ENCODE measurements around the gene MTAP.

MTAP gene

GRCh38 chr9:21802418-21803000 is at the start of gene MTAP:
MTAP (plus strand) TSS chr9:21802636; CDS start chr9:21802749, 113 bp downstream.
- peak; percentile 1 to 46 for DNase-seq (ENCODE audit: low read depth in 2 of 2)

GRCh38 chr9:21753523-21753922 is 48.9 kb upstream of the MTAP start:
- DNase-seq (ENCODE audit: low read depth in 2 of 2) = no peak

- DNase-seq (ENCODE audit: low read depth in 2 of 2) = no peak
These were observed 47.7 kb upstream of the MTAP start for GRCh38 chr9:21754741-21755140.

GRCh38 chr9:21758540-21758939 is 43.9 kb upstream of the MTAP start:
- no peak for DNase-seq (ENCODE audit: low read depth in 2 of 2)

- no peak for DNase-seq (ENCODE audit: low read depth in 2 of 2)
These were observed 41.0 kb upstream of the MTAP start for GRCh38 chr9:21761309-21761901.

- no peak for DNase-seq (ENCODE audit: low read depth in 2 of 2)
These were observed 40.4 kb upstream of the MTAP start for GRCh38 chr9:21762064-21762463.

- no peak for DNase-seq (ENCODE audit: low read depth in 2 of 2)
These were observed 37.6 kb upstream of the MTAP start for GRCh38 chr9:21764846-21765245.

GRCh38 chr9:21766096-21766495 is 36.3 kb upstream of the MTAP start:
- DNase-seq (ENCODE audit: low read depth in 2 of 2) = no peak

GRCh38 chr9:21770871-21771560 is 31.4 kb upstream of the MTAP start:
- DNase-seq (ENCODE audit: low read depth in 2 of 2) = no peak

GRCh38 chr9:21777701-21778100 is 24.7 kb upstream of the MTAP start:
- DNase-seq (ENCODE audit: low read depth in 2 of 2) = no peak

GRCh38 chr9:21778304-21778703 is 24.1 kb upstream of the MTAP start:
- no peak for DNase-seq (ENCODE audit: low read depth in 2 of 2)

- no peak for DNase-seq (ENCODE audit: low read depth in 2 of 2)
These were observed 23.0 kb upstream of the MTAP start for GRCh38 chr9:21779397-21779796.

- no peak for DNase-seq (ENCODE audit: low read depth in 2 of 2)
These were observed 20.8 kb upstream of the MTAP start for GRCh38 chr9:21781656-21782055.

GRCh38 chr9:21782205-21782604 is 20.2 kb upstream of the MTAP start:
- DNase-seq (ENCODE audit: low read depth in 2 of 2) = no peak

GRCh38 chr9:21788752-21789151 is 13.7 kb upstream of the MTAP start:
- DNase-seq (ENCODE audit: low read depth in 2 of 2) = no peak

GRCh38 chr9:21789541-21790037 is 12.8 kb upstream of the MTAP start:
- DNase-seq (ENCODE audit: low read depth in 2 of 2) = peak in 1 of 2 donors; percentile 18

GRCh38 chr9:21795483-21795882 is 7.0 kb upstream of the MTAP start:
- DNase-seq (ENCODE audit: low read depth in 2 of 2) = no peak

- no peak for DNase-seq (ENCODE audit: low read depth in 2 of 2)
These were observed 5.7 kb upstream of the MTAP start for GRCh38 chr9:21796768-21797167.

- no peak for DNase-seq (ENCODE audit: low read depth in 2 of 2)
These were observed 1.3 kb upstream of the MTAP start for GRCh38 chr9:21800931-21801682.

GRCh38 chr9:21801683-21802417 is 586 bp upstream of the MTAP start:
- no peak for DNase-seq (ENCODE audit: low read depth in 2 of 2)

- DNase-seq (ENCODE audit: low read depth in 2 of 2) = no peak
These were observed 1.2 kb downstream of the MTAP start for GRCh38 chr9:21803649-21804048.

GRCh38 chr9:21804331-21804730 is 1.9 kb downstream of the MTAP start:
- DNase-seq (ENCODE audit: low read depth in 2 of 2) = no peak
